K562 (cell line): ENCODE data around the gene DUS3L. TPM values are rescaled to one million over a fixed set of nuclear protein-coding genes. Genes with fewer than 3 reads are reported as not detected.

ENCODE experiments used
- ATAC-seq: fragments of 200-7000 bp; cut with Tn5 transposase; 3 replicates; pipeline ENCODE4 v1.9.1; 2020; ENCODE audit warnings: moderate library complexity
- BruUV-seq: library from RNA; stranded (reverse); fragments of 400-500 nt; replicated peaks from 2 replicates; lab custom pipeline; 2021; lab: Mats Ljungman, UMichigan
- CTCF ChIA-PET: fragments of 300-600 bp; formaldehyde crosslinking; extraction: SDS; loops from one replicate; lab custom pipeline; 2021; ENCODE audit warnings: low intra/inter-chr PET ratio; lab: Yijun Ruan, JAX
- POLR2A ChIA-PET: fragments of 300-600, 350-650 bp; sonication (Branson Sonifier 250); formaldehyde crosslinking; extraction: SDS; loops from one replicate; lab custom pipeline; 2021; ENCODE audit warnings: antibody characterized with exemption, inconsistent platforms; lab: Yijun Ruan, JAX
- DNase-seq, 4 experiments: peaks; one replicate each; pipeline versions ENCODE4 v3.0.0 to v3.0.0-alpha.2; 2011 to 2018; ENCODE audit warnings: low spot score in 3 of 4, mixed read lengths in 3 of 4; ENCODE audit errors: extremely low read depth in 1 of 4
- FAIRE-seq: peaks from 2 replicates; lab custom pipeline; 2011; peaks lifted over from hg19 to GRCh38; lab: Jason Lieb, UNC
- H2AFZ ChIP-seq: 2 replicates; pipeline ENCODE4 v1.6.0; 2011; ENCODE audit warnings: low read depth, low read length, control low read depth, inconsistent platforms
- H3K27ac ChIP-seq: fragments of 200-600 bp; 3 replicates; pipeline ENCODE4 v1.8.0; 2011; ENCODE audit warnings: low read depth, mild to moderate bottlenecking, control low read depth, inconsistent platforms, low read length, moderate library complexity, mixed read lengths; ENCODE audit errors: extremely low read depth
- H3K27me3 ChIP-seq, 2 experiments: fragments of 300-600 bp in 1 of 2; 2 replicates in 1 of 2; 3 replicates in 1 of 2; pipeline versions ENCODE4 v1.6.0 to v1.8.0; 2011; ENCODE audit warnings: inconsistent platforms in 2 of 2, low read length in 2 of 2, mild to moderate bottlenecking in 1 of 2, mixed read lengths in 1 of 2, moderate library complexity in 1 of 2; ENCODE audit not compliant: control insufficient read depth in 2 of 2, insufficient read depth in 2 of 2
- H3K36me3 ChIP-seq: fragments of 300-600 bp; 3 replicates; pipeline ENCODE4 v1.8.0; 2011; ENCODE audit warnings: mild to moderate bottlenecking, low read length, inconsistent platforms; ENCODE audit not compliant: control insufficient read depth, insufficient read depth
- H3K4me1 ChIP-seq, 2 experiments: fragments of 200-600 bp in 1 of 2; replicated peaks in 1 of 2; 2 replicates in 1 of 2; 3 replicates in 1 of 2; pipeline versions ENCODE4 v1.5.1 to v1.8.0; 2011; ENCODE audit warnings: inconsistent platforms in 2 of 2, low read length in 2 of 2, mild to moderate bottlenecking in 1 of 2, mixed read lengths in 1 of 2, moderate library complexity in 1 of 2; ENCODE audit not compliant: control insufficient read depth in 2 of 2, insufficient read depth in 2 of 2
- H3K4me2 ChIP-seq: 2 replicates; pipeline ENCODE4 v1.6.1; 2011; ENCODE audit warnings: low read length, control low read depth, inconsistent platforms, mixed read lengths; ENCODE audit not compliant: insufficient read depth
- H3K4me3 ChIP-seq: fragments of 200-600 bp; sonication (generic), shearing (Covaris generic); 2 replicates; pipeline ENCODE4 v1.5.1; 2016; ENCODE audit warnings: control low read depth, inconsistent platforms
- H3K79me2 ChIP-seq: fragments of 200-600 bp; 3 replicates; pipeline ENCODE4 v1.8.0; 2011; ENCODE audit warnings: low read length, inconsistent platforms; ENCODE audit not compliant: control insufficient read depth, insufficient read depth
- H3K9ac ChIP-seq, 2 experiments: 2 replicates each; pipeline versions ENCODE4 v1.6.0 to v1.6.1; 2011; ENCODE audit warnings: low read depth in 2 of 2, low read length in 2 of 2, control low read depth in 1 of 2, inconsistent platforms in 1 of 2, mild to moderate bottlenecking in 1 of 2, mixed read lengths in 1 of 2; ENCODE audit not compliant: insufficient read depth in 1 of 2
- H3K9me1 ChIP-seq: one replicate; pipeline ENCODE4 v1.6.0; 2011; ENCODE audit warnings: inconsistent platforms, mild to moderate bottlenecking, low read length, moderate library complexity; ENCODE audit not compliant: control insufficient read depth, insufficient read depth
- H3K9me3 ChIP-seq: replicated peaks from 2 replicates; pipeline ENCODE4 v1.5.1; 2011; ENCODE audit warnings: low read depth, low read length, inconsistent platforms; ENCODE audit not compliant: control insufficient read depth, insufficient read depth
- H4K20me1 ChIP-seq: replicated peaks from 2 replicates; pipeline ENCODE4 v1.6.1; 2011; ENCODE audit warnings: low read length, inconsistent platforms, mixed read lengths; ENCODE audit not compliant: control insufficient read depth, insufficient read depth
- ETS2 ChIP-seq: IDR thresholded peaks from 2 replicates; pipeline ENCODE4 v1.6.1; 2016; ENCODE audit warnings: borderline replicate concordance, missing genetic modification characterization, mild to moderate bottlenecking, moderate library complexity, missing compliant biosample characterization; ENCODE audit not compliant: poor library complexity, severe bottlenecking
- FOS ChIP-seq: IDR thresholded peaks from 3 replicates; pipeline ENCODE4 v1.6.1; 2011; ENCODE audit not compliant: insufficient read length; ENCODE audit errors: extremely low read depth
- FOXJ2 ChIP-seq: fragments of 200-800 bp; sonication (Bioruptor generic); IDR thresholded peaks from 2 replicates; pipeline ENCODE4 v1.6.1; 2016; ENCODE audit warnings: missing genetic modification characterization, missing compliant biosample characterization
- FOXP1 ChIP-seq: sonication (generic); formaldehyde crosslinking; IDR thresholded peaks from 2 replicates; pipeline ENCODE4 v1.8.0; 2022; ENCODE audit warnings: mild to moderate bottlenecking, missing genetic modification reagents
- HMBOX1 ChIP-seq: sonication (generic); IDR thresholded peaks from 2 replicates; pipeline ENCODE4 v1.6.1; 2016
- HNRNPUL1 ChIP-seq: fragments of 200-400 bp; formaldehyde crosslinking; IDR thresholded peaks from 2 replicates; pipeline ENCODE4 v1.6.1; 2017; ENCODE audit warnings: low read length
- KDM5B ChIP-seq: fragments of 200-600 bp; sonication (generic); IDR thresholded peaks from 2 replicates; pipeline ENCODE4 v1.6.1; 2012; ENCODE audit warnings: low read depth, mild to moderate bottlenecking, moderate library complexity, low read length, control low read depth, inconsistent platforms; ENCODE audit not compliant: insufficient replicate concordance
- MTA1 ChIP-seq: fragments of 450-650 bp; IDR thresholded peaks from 2 replicates; pipeline ENCODE4 v1.6.1; 2017; ENCODE audit warnings: borderline replicate concordance
- NBN ChIP-seq: fragments of 450-650 bp; IDR thresholded peaks from 2 replicates; pipeline ENCODE4 v1.6.1; 2016; ENCODE audit warnings: low read depth, mild to moderate bottlenecking
- NFATC3 ChIP-seq: fragments of 450-650 bp; IDR thresholded peaks from 2 replicates; pipeline ENCODE4 v1.6.1; 2017; ENCODE audit warnings: mild to moderate bottlenecking
- PHF20 ChIP-seq: fragments of 450-650 bp; IDR thresholded peaks from 2 replicates; pipeline ENCODE4 v1.6.1; 2018; ENCODE audit not compliant: partially characterized antibody
- POLR2G ChIP-seq: fragments of 200-400 bp; formaldehyde crosslinking; IDR thresholded peaks from 2 replicates; pipeline ENCODE4 v1.6.1; 2017; ENCODE audit warnings: low read depth, mild to moderate bottlenecking, antibody characterized with exemption, low read length, moderate library complexity
- SAP30 ChIP-seq: fragments of 200-600 bp; sonication (generic); IDR thresholded peaks from 2 replicates; pipeline ENCODE4 v1.6.1; 2012; ENCODE audit warnings: borderline replicate concordance, low read depth, mild to moderate bottlenecking, moderate library complexity, low read length, control low read depth, inconsistent platforms; ENCODE audit not compliant: insufficient read depth, poor library complexity, severe bottlenecking
- SMAD2 ChIP-seq: fragments of 150-350 bp; IDR thresholded peaks from 2 replicates; pipeline ENCODE4 v1.6.1; 2014; ENCODE audit warnings: low read depth, mild to moderate bottlenecking, low read length
- SNIP1 ChIP-seq: fragments of 450-650 bp; IDR thresholded peaks from 2 replicates; pipeline ENCODE4 v1.7.1; 2017; ENCODE audit warnings: low read depth, mild to moderate bottlenecking
- ZBTB2 ChIP-seq: fragments of 450-650 bp; IDR thresholded peaks from 2 replicates; pipeline ENCODE4 v1.6.1; 2016; ENCODE audit warnings: antibody characterized with exemption
- ZC3H11A ChIP-seq: IDR thresholded peaks from 2 replicates; pipeline ENCODE4 v1.6.1; 2012; ENCODE audit warnings: low read depth, low read length, improper control_type of control experiment
- ZNF121 ChIP-seq: sonication (generic); formaldehyde crosslinking; conservative IDR thresholded peaks from 2 replicates; pipeline ENCODE4 v1.8.0; 2022; ENCODE audit warnings: missing genetic modification reagents
- ZNF699 ChIP-seq: fragments of 250-450 bp; sonication (Bioruptor Pico); IDR thresholded peaks from 2 replicates; pipeline ENCODE4 v1.8.0; 2021; ENCODE audit warnings: mild to moderate bottlenecking, moderate library complexity; ENCODE audit not compliant: insufficient replicate concordance
- ZNF77 ChIP-seq: fragments of 250-450 bp; sonication (Bioruptor Pico); IDR thresholded peaks from 2 replicates; pipeline ENCODE4 v1.5.0; 2020
- WGBS: fragments of 100-300 bp; shearing (Covaris generic); methylation state at CpG from one replicate; pipeline ENCODE4 v1.1.6; 2016; ENCODE audit warnings: low coverage, mixed read lengths; ENCODE audit not compliant: insufficient coverage; ENCODE audit errors: missing lambda C conversion rate; 5-methylcytosine and 5-hydroxymethylcytosine counted together
- in situ Hi-C: fragments of 300-500 bp; cut with MboI; formaldehyde crosslinking; loops from 4 replicates; pipeline ENCODE4 v1.15.0; 2018; ENCODE audit warnings: inconsistent platforms, mixed read lengths
- intact Hi-C: fragments of 100-400 bp; cut with micrococcal nuclease; formaldehyde crosslinking; loops from 2 replicates; pipeline ENCODE4 v1.14.2; 2022
- polyA plus RNA-seq, 8 experiments: library from polyadenylated mRNA; depleted of rRNA in 4 of 8; stranded (reverse) in 5 of 8; unstranded in 3 of 8; fragments of >200 nt; fragmentation: Nextera tagmentation in 2 of 8; fragmentation: Illumina TruSeq in 1 of 8; extraction: Ambion mirVana in 2 of 8; extraction: Trizol in 1 of 8; gene quantifications; 2 replicates each; pipeline versions ENCODE4 v1.2.1 to v1.2.3, GENCODE V29; 2011 to 2014; ENCODE audit warnings: inconsistent platforms in 1 of 8, missing spikeins in 1 of 8
- total RNA-seq, 7 experiments: library from RNA; depleted of rRNA in 6 of 7; stranded (reverse); fragments of >200 nt in 6 of 7; fragmentation: Illumina TruSeq in 2 of 7; extraction: Trizol in 2 of 7; gene quantifications; 2 replicates each; pipeline versions ENCODE4 v1.2.1 to v1.2.3, GENCODE V29; 2011 to 2021; ENCODE audit warnings: low replicate concordance in 1 of 7

Gene DUS3L
- total and polyA plus RNA-seq, 9 of the 15 experiments (the other 6 are each of a cell fraction or from before 2014, with no cell fraction given), result 1.7 to 102 (median 77.5) TPM

- peak; percentile 59; the same call in 1 of the 2 replicates for TF ChIP-seq MTA1
Measured at GRCh38 chr19:5817218-5817617, 26.3 kb upstream of the DUS3L start (continued).

- no peak overlapping the region for H3K4me3 ChIP-seq
- H3K27ac ChIP-seq, result no peak overlapping the region
- 36% methylated on average over 10 of the region's 11 CpGs for WGBS
- intact Hi-C loops, result no loop called here
- BruUV-seq, result no TSS peak
- ATAC-seq, result peak; percentile 31; the same call in 1 of the 3 replicates
- ChIA-PET CTCF (no interaction called here), POLR2A (no interaction called here)
- H3K4me2 ChIP-seq, result no peak overlapping the region
- H3K9me3 ChIP-seq, result no peaks in the 10 kb centered on the region
- FAIRE-seq, result no peak
- H3K9ac ChIP-seq, result 0 out of 4 replicates have a peak overlapping the region, but pooled peaks of 1 of the 2 experiments have one; percentile 17
- no peaks in the 10 kb centered on the region for H3K27me3 ChIP-seq
- H2AFZ ChIP-seq, result no peak overlapping the region
- no peaks in the 10 kb centered on the region for H3K79me2 ChIP-seq
- H4K20me1 ChIP-seq, result no peaks in the 10 kb centered on the region
- no peak for DNase-seq
- no peaks in the 10 kb centered on the region for H3K36me3 ChIP-seq
- peaks cover 0 to 4% of the 10 kb centered on the region in 2 experiments; a peak in 2 of 5 replicates for H3K4me1 ChIP-seq
- in situ Hi-C loops, result no loop called here
- no peaks in the 10 kb centered on the region for H3K9me1 ChIP-seq
- TF ChIP-seq POLR2G (no peak), FOXP1 (CRISPR knock-in tag) (no peak), NBN (no peak), HMBOX1 (no peak), ZNF77 (CRISPR knock-in tag) (no peak), ZNF121 (CRISPR knock-in tag) (no peak), ZBTB2 (no peak), ZNF699 (CRISPR knock-in tag) (no peak), SAP30 (no peak), SMAD2 (no peak), FOXJ2 (no peak), ZC3H11A (no peak), ETS2 (tag) (no peak), NFATC3 (no peak), PHF20 (no peak), HNRNPUL1 (no peak), FOS (no peak), KDM5B (no peak), SNIP1 (no peak)
Measured at GRCh38 chr19:5814852-5815246, 23.9 kb upstream of the DUS3L start.
